Measurements from ENCODE around the gene ADH1B.
"Not testable (repeated sequence)": the region's sequence is repeated elsewhere in the genome, so short reads cannot be mapped to it uniquely, and the experiment has no call there.

Gene ADH1B

GRCh38 chr4:99324361-99324760 lies 3.2 kb upstream of the ADH1B start:
- DNase-seq (ENCODE audit: low read depth in 2 of 2, low spot score in 1 of 2): no peak

GRCh38 chr4:99323756-99324155 lies 2.6 kb upstream of the ADH1B start:
- no peak for DNase-seq (ENCODE audit: low read depth in 2 of 2, low spot score in 1 of 2)

GRCh38 chr4:99317811-99318210 lies 3.4 kb downstream of the ADH1B start:
- not testable (repeated sequence) for DNase-seq (ENCODE audit: low read depth in 2 of 2, low spot score in 1 of 2)

- no peak for DNase-seq (ENCODE audit: low read depth in 2 of 2, low spot score in 1 of 2)
Measured at GRCh38 chr4:99317354-99317753, 3.8 kb downstream of the ADH1B start.

- DNase-seq (ENCODE audit: low read depth in 2 of 2, low spot score in 1 of 2): no peak
Measured at GRCh38 chr4:99315839-99316238, 5.4 kb downstream of the ADH1B start.

- DNase-seq (ENCODE audit: low read depth in 2 of 2, low spot score in 1 of 2): no peak
Measured at GRCh38 chr4:99314211-99314610, 7.0 kb downstream of the ADH1B start.

GRCh38 chr4:99310389-99310788 lies 10.8 kb downstream of the ADH1B start:
- DNase-seq (ENCODE audit: low read depth in 2 of 2, low spot score in 1 of 2): no peak

GRCh38 chr4:99305638-99306400 lies 15.4 kb downstream of the ADH1B start:
- DNase-seq (ENCODE audit: low read depth in 2 of 2, low spot score in 1 of 2): no peak

GRCh38 chr4:99301376-99302164 lies 19.6 kb downstream of the ADH1B start:
- DNase-seq (ENCODE audit: low read depth in 2 of 2, low spot score in 1 of 2): no peak

- DNase-seq (ENCODE audit: low read depth in 2 of 2, low spot score in 1 of 2): no peak
Measured at GRCh38 chr4:99300934-99301333, 20.3 kb downstream of the ADH1B start.

GRCh38 chr4:99293357-99293756 lies 27.8 kb downstream of the ADH1B start:
- no peak for DNase-seq (ENCODE audit: low read depth in 2 of 2, low spot score in 1 of 2)

GRCh38 chr4:99290848-99291786 lies 30.1 kb downstream of the ADH1B start, which contains the start of gene ADH1A:
ADH1A (minus strand) TSS chr4:99290985; CDS start chr4:99290914, 71 bp downstream.
- no peak for DNase-seq (ENCODE audit: low read depth in 2 of 2, low spot score in 1 of 2)

- no peak for DNase-seq (ENCODE audit: low read depth in 2 of 2, low spot score in 1 of 2)
Measured at GRCh38 chr4:99285387-99285786, 35.8 kb downstream of the ADH1B start.

GRCh38 chr4:99282731-99283130 lies 38.5 kb downstream of the ADH1B start:
- no peak for DNase-seq (ENCODE audit: low read depth in 2 of 2, low spot score in 1 of 2)

- DNase-seq (ENCODE audit: low read depth in 2 of 2, low spot score in 1 of 2): no peak
Measured at GRCh38 chr4:99281261-99281660, 39.9 kb downstream of the ADH1B start.

GRCh38 chr4:99276417-99276816 lies 44.8 kb downstream of the ADH1B start:
- DNase-seq (ENCODE audit: low read depth in 2 of 2, low spot score in 1 of 2): no peak

GRCh38 chr4:99275885-99276284 lies 45.3 kb downstream of the ADH1B start:
- DNase-seq (ENCODE audit: low read depth in 2 of 2, low spot score in 1 of 2): no peak

- DNase-seq (ENCODE audit: low read depth in 2 of 2, low spot score in 1 of 2): no peak
Measured at GRCh38 chr4:99275050-99275449, 46.2 kb downstream of the ADH1B start.

- no peak for DNase-seq (ENCODE audit: low read depth in 2 of 2, low spot score in 1 of 2)
Measured at GRCh38 chr4:99273704-99274103, 47.5 kb downstream of the ADH1B start.

- DNase-seq (ENCODE audit: low read depth in 2 of 2, low spot score in 1 of 2): no peak
Measured at GRCh38 chr4:99264927-99265326, 56.3 kb downstream of the ADH1B start.
